Gastrocnemius medialis (tissue), 4 donors: Measurements from ENCODE around the gene ARHGEF6.

Experiments
- CTCF ChIP-seq, 5 experiments: fragments of 450-650 bp in 3 of 5; fragments of 200-600 bp in 2 of 5; sonication (generic) in 2 of 5; IDR thresholded peaks in 4 of 5; conservative IDR thresholded peaks in 1 of 5; 1 replicate in 4 of 5; 2 replicates in 1 of 5; pipeline ENCODE4 v1.5.1; 2016 to 2019; ENCODE audit warnings: antibody characterized with exemption in 5 of 5, mild to moderate bottlenecking in 3 of 5, moderate library complexity in 3 of 5
- POLR2A ChIP-seq, 2 donors: fragments of 450-650 bp; IDR thresholded peaks; one replicate each; pipeline ENCODE4 v1.6.1; 2017; ENCODE audit warnings: antibody characterized with exemption in 2 of 2, mild to moderate bottlenecking in 2 of 2, moderate library complexity in 2 of 2

GRCh38 chrX:136783159-136783558 lies 2.4 kb upstream of the ARHGEF6 start:
- TF ChIP-seq CTCF (IDR thresholded peaks at IDR 0.05 in 4 of 5, conservative IDR thresholded peaks at IDR 0.05 in 1 of 5) (no peak), POLR2A (IDR thresholded peaks at IDR 0.05) (no peak)
